NCI-H1417 (cell line): Measurements from ENCODE around the gene TPM1.

Experiments
- DNase-seq, 3 experiments: peaks; one replicate each; lab custom pipeline; 2025; lab: John Stamatoyannopoulos, UW

TPM1 gene

GRCh38 chr15:63041402-63041973, 1.1 kb upstream of the TPM1 start:
- no peak for DNase-seq

DNA sequence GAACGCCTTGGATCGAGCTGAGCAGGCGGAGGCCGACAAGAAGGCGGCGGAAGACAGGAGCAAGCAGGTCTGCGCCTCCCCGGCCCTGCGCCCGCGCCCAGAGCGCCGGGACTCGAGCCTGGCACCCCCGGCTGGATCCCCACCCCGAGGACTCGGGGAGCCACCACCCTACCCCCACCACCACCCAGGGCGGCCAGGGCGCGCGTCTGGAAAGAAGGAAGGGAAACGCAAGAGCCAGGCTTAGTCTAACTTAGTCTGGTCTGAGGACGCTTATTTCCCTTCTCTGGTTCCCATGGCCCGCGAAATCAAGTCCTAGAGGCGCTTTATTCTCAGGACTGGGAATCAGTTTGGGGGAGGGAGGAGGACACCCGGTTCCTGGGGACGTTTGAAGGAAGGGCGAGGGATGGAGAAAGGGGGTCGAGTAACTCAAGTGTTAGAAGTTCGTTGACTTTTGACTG, 359 bp downstream of the TPM1 start:
- DNase-seq = peak in 2 of 3 experiments; percentile 47 to 55

GRCh38 chr15:63043335-63044076, 959 bp downstream of the TPM1 start:
- DNase-seq = peak in 2 of 3 experiments; percentile 43 to 52

DNA sequence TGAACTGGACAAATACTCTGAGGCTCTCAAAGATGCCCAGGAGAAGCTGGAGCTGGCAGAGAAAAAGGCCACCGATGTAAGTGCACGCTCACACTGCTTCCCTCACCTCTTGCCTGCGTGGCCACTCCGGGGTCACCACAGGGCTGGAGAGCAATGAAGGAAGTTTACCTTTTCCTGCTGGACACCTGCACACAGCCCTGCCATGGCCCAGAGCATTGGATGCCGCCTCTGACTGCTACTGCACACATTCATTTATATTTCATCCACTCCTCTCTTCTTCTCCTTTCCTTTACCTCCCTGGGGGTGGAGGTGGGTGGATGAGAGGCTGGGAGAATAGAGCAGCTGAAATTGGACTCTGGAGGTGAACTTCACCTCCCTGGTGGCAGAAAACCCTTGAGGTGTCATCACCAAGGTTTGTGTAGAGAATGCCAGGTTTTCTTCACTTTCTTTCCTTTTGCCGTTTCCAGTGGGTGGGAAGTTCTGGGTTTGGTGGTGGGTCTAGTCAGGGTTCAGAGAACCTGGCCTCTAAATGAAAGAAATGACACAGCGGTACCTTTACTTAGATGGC, 1.6 kb downstream of the TPM1 start:
- DNase-seq = no peak

DNA sequence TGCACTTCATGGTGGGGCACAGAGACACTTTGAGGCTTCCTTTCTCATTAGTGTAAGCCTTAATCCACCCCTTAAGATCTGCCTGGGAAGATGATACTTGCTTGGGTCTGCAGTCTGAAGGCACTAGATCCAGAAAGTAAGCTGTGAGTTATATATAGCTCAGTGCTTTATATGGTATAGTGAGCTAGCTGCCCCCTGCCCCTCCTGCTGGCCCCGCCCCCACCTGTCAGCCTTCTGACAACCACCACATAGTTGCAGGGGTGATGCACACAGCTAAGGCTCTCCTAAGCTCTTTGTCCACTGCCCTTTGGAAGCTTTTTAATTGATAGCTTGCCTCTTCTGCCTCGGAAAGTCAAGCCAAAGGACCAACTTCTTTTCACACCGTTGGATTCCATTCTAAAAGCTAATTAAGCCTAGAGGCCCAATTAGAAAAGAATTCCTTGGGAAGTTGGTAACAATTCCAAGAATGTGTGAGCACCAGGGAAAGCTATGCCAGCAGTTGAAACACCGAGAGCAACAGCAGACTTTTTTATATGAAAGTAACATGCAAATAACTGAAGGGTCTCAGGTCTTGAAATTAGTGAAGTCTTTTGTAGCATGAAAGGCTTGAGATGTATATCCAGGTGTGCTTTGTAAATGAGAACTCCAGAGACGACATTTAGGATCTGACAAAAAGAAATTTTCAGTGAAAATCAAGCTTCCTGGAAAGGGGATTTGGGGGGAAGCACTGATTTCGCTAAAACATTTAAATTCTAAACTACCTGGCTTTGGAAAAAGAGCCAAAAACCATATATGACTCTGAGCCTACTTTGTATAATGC, 2.3 kb downstream of the TPM1 start:
- DNase-seq = no peak

DNA sequence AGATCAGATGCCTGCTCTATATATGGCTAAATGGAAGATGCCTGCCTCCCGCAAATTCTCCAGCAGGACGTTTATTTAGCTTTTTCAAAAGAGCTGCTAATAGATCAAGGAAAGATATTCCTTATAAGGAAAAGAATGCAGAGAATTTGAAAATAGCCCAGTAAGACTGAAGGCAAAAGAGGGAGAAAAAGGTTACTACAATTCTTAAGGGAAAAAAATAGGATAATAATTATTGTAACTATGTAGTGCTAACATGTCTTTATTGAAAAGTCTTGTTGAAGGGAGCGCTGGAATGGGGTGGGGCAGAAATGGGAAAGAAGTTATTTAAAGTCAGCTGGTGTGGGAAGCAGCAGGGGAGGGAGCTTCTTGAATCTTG, 2.9 kb downstream of the TPM1 start:
- no peak for DNase-seq

DNA sequence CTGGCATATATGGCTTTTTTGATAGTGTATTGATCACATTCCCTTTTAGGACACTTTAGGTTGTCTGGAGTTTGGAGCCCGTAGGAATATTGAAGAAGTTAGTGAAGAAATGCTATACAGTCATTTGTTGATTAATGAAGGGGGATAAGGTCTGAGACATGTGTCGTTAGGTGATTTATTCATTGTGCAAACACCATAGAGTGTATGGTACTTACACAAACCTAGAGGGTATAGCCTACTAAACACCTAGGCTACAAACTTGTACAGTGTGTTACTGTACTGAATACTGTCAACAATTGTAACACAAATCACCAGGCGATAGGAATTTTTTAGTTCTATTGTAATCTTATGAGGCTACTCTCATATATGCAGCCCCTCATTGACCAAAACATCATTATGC, 3.3 kb downstream of the TPM1 start:
- no peak for DNase-seq

DNA sequence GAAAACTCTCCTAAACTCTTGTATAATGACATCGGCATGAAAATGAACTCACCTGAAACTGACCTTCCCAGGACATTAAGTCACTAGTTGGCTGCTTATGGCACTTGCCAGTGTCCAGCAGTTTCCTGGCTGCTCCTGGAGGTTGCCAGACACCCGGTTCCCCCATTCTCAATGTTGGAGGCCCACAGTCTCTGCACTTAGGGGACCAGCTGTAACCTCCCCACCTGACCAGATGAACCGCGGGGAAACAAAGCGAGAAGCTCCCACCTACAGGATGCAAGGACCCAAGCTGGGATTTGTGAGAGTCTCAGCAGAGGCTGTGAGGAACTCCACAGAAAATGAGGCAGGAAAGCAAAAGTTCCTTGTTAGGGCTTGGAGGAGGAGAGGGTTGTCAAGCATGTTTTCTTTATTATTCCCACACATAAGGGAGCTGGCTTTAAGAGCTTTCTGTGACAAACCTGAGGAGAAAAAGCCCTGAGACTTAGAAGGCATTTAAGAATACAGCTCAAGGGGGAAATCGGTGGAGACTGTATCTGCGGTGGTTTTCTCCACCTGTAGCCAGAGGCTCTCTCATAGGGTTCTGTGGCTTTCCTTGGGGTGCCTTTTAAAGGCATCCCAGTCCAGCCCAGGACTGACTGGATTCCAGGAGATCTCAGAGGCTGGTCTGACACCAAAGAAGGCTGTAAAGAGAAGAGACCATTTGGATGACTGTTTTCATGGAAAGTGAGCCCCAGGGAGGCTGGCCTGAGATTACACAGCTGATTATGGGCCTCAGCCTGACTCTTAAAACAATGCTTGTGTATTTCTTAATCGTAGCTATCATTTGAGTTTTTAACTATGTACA, 4.6 kb downstream of the TPM1 start:
- no peak for DNase-seq

GRCh38 chr15:63047792-63048114, 5.2 kb downstream of the TPM1 start:
- no peak for DNase-seq

- DNase-seq = peak; percentile 93 to 96 (median 96)
These were observed 5.7 kb downstream of the TPM1 start for GRCh38 chr15:63048115-63048775.

GRCh38 chr15:63048776-63049665, 6.5 kb downstream of the TPM1 start:
- DNase-seq = peak; percentile 48 to 90 (median 55)

DNA sequence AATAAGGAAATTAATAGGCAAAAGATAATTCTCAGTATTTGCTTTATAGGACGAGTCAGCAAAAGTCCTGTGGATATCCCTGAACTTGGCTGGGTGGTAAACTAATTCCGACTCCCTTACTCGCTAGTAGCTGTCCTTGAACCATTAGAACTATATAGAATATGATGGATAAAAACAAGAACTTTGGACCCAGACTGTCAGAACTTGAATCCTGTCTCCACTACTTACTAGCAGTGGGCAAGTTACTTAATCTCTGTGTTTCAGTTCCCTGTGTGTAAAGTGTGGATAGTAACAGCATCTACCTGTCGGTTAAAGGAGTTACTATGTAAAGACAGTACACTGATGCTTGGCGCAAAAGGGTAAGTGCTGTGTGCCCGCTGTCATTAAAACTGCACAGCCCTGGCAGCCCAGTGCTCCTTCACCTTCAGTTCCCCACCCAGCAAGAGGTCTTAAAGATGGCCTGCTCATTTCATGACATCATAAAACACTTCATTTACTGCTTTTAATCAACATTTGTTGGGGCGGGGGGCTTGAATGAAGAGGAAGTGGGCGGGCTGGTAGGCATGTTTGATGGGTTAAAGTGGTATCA, 7.3 kb downstream of the TPM1 start:
- no peak for DNase-seq

DNA sequence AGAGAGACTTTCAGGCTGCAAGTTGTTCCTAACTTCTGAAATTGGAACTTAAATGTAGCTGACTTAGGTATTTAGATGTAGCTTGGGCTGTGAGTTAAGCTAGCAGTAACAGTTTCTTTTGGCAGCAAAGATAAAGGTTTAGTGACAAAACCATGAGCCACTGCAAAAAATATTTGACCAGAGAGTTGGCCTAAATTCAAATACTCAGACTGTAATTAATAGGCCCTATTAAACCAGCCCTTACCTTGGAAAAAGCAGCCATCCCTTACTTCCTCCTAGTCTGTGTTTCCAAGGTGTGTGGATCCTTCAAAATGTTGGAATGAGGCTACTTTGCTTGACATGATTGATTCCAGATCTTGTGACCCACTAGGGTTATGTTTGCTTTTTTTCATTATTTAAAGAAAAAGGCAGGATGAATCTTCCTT, 8.2 kb downstream of the TPM1 start:
- DNase-seq = no peak

GRCh38 chr15:63051156-63052066, 8.9 kb downstream of the TPM1 start:
- DNase-seq = peak in 1 of 3 experiments; percentile 72

- no peak for DNase-seq
These were observed 9.7 kb downstream of the TPM1 start for GRCh38 chr15:63052077-63052841.

DNA sequence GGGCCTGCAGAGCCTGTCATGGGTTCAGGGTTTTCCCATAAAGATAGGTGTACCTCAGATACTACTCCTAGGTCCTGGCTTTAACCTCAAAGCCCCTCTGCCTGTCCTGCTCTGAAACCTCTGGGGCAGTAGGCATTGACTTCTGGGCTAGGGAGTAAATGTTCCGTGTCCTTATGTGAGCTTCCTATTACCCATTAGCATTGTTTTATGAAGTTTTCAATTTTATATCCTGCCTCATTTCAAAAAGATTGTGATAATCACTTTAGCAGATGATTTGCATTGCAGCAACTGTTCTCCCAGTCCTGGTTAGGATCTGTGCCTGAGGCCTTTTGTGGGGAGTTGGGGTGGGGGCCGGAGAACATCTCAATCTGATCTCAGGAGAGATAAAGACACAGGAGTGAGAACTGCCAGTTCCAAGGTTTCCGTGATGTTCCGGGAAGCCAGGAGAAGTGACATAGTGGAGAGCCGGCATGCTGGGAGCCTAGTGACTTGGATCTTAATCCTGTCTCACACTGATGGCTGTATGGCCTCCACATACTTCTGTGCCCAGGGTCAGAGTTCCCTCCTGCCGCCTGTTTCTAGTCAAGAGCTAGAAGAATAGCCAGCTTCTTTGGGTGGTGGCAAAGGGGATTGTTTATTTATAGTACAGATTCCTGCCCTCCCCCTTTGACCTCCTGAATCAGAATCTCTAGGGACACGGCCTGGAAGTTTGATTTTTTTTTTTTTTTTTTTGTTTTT, 10.6 kb downstream of the TPM1 start:
- DNase-seq = no peak

- no peak for DNase-seq
These were observed 11.7 kb downstream of the TPM1 start for GRCh38 chr15:63054281-63054683.
